ENCODE results near the gene CAVIN1.
"Not testable (repeated sequence)": the region's sequence is repeated elsewhere in the genome, so short reads cannot be mapped to it uniquely, and the experiment has no call there.

Gene CAVIN1

DNA sequence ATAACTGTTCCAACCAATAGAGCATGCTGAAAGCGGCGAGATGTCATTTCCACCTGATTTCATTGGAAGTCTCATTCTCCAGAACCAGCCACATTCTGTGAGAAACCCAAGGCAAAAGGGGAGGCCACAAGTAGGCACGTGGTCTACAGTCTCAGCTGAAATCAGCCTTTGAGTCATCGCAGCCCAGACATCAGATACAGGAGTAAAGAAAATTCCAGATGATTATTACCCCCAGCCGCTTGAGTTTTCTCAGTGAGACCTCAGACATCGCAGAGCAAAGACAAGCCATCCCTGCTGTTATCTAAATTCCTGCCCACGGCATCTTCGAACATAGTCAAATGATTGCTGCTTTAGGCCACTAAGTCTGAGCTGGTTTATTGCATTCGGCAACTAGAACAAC, 57.9 kb downstream of the CAVIN1 start:
- H3K9me3 ChIP-seq (ENCODE audit: control insufficient read depth in 1 of 2, low read length in 2 of 2), result no peaks in the 10 kb centered on the region
- H3K4me3 ChIP-seq (ENCODE audit: low read depth in 1 of 2, low read length in 2 of 2), result no peak overlapping the region
- peaks cover 18 to 34% of the 10 kb centered on the region in 2 donors for H3K4me1 ChIP-seq (ENCODE audit: control insufficient read depth in 1 of 2, insufficient read depth in 2 of 2, low read length in 2 of 2)
- H3K27me3 ChIP-seq (ENCODE audit: control insufficient read depth in 1 of 2, insufficient read depth in 2 of 2, low read length in 2 of 2), result no peaks in the 10 kb centered on the region
- H3K9ac ChIP-seq (ENCODE audit: low read depth in 1 of 2, low read length in 2 of 2), result no peak overlapping the region
- H3K36me3 ChIP-seq (ENCODE audit: control insufficient read depth in 1 of 2, insufficient read depth in 2 of 2, low read length in 2 of 2), result peaks cover 0 to 7% of the 10 kb centered on the region in 2 donors
- no peak overlapping the region for H3K27ac ChIP-seq (ENCODE audit: low read depth, low read length)

DNA sequence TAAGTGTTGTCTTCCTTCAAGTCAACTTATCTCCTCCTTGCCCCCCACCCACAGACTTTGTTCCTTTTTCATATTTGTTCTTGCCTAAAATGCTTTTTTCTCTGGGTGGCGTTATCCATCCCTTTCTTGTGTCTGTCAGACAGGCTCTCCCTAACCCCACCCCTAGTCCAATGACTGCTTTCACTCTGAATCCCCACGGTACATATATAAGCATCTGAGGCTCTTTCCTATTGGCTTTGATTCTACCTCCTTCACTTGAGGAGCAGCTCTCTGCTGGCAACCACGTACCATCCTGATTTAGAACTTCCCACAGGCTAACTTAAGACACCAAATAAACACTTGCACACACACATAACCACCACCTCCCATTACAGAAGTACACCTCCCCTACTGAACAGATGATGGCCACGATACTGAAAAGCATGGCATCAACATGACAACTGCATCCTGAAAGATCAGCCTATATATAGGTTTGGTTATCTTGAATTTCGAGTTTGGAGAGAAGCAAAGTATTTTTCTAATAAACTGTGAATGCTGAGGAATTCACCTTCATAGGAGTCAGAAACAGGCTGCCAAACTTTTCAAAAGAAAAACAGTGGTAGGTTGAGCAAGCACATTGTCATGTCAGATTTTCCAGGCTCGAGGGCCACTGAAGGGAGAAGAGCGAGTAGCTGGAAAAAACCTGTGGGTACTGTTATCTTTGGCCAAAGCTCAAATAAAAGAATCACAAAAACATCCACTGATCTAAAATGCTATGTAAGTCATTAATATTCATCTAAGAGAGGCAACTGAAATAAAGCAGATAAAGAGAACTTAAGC, 59.1 kb downstream of the CAVIN1 start:
- Histone ChIP-seq H3K9ac (ENCODE audit: low read depth in 1 of 2, low read length in 2 of 2) (no peak overlapping the region), H3K4me1 (ENCODE audit: control insufficient read depth in 1 of 2, insufficient read depth in 2 of 2, low read length in 2 of 2) (peaks cover 18 to 34% of the 10 kb centered on the region in 2 donors), H3K4me3 (ENCODE audit: low read depth in 1 of 2, low read length in 2 of 2) (no peak overlapping the region), H3K9me3 (ENCODE audit: control insufficient read depth in 1 of 2, low read length in 2 of 2) (no peaks in the 10 kb centered on the region), H3K36me3 (ENCODE audit: control insufficient read depth in 1 of 2, insufficient read depth in 2 of 2, low read length in 2 of 2) (peaks cover 0 to 5% of the 10 kb centered on the region in 2 donors), H3K27me3 (ENCODE audit: control insufficient read depth in 1 of 2, insufficient read depth in 2 of 2, low read length in 2 of 2) (no peaks in the 10 kb centered on the region), H3K27ac (ENCODE audit: low read depth, low read length) (no peak overlapping the region)

DNA sequence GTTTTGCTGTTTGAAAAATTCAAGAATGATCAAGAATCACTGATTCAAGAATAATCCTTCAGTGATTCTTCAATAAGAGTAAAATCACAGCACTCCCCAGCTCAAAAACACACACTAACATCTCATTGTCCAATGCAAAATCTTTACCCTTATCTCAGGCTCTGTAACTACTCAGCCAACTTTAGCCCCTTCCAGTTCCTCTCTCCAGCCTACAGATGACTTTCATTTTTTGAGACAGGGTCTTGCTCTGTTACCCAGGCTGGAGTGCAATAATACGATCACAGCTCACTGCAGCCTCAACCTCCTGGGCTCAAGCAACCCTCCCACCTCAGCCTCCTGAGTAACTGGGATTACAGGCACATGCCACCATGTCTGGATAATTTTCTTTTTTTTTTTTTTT, 59.8 kb downstream of the CAVIN1 start:
- no peaks in the 10 kb centered on the region for H3K27me3 ChIP-seq (ENCODE audit: control insufficient read depth in 1 of 2, insufficient read depth in 2 of 2, low read length in 2 of 2)
- no peak overlapping the region for H3K27ac ChIP-seq (ENCODE audit: low read depth, low read length)
- H3K4me1 ChIP-seq (ENCODE audit: control insufficient read depth in 1 of 2, insufficient read depth in 2 of 2, low read length in 2 of 2), result peaks cover 18 to 37% of the 10 kb centered on the region in 2 donors
- no peak overlapping the region for H3K9ac ChIP-seq (ENCODE audit: low read depth in 1 of 2, low read length in 2 of 2)
- peaks cover 0 to 5% of the 10 kb centered on the region in 2 donors for H3K36me3 ChIP-seq (ENCODE audit: control insufficient read depth in 1 of 2, insufficient read depth in 2 of 2, low read length in 2 of 2)
- no peak overlapping the region for H3K4me3 ChIP-seq (ENCODE audit: low read depth in 1 of 2, low read length in 2 of 2)
- H3K9me3 ChIP-seq (ENCODE audit: control insufficient read depth in 1 of 2, low read length in 2 of 2), result no peaks in the 10 kb centered on the region

DNA sequence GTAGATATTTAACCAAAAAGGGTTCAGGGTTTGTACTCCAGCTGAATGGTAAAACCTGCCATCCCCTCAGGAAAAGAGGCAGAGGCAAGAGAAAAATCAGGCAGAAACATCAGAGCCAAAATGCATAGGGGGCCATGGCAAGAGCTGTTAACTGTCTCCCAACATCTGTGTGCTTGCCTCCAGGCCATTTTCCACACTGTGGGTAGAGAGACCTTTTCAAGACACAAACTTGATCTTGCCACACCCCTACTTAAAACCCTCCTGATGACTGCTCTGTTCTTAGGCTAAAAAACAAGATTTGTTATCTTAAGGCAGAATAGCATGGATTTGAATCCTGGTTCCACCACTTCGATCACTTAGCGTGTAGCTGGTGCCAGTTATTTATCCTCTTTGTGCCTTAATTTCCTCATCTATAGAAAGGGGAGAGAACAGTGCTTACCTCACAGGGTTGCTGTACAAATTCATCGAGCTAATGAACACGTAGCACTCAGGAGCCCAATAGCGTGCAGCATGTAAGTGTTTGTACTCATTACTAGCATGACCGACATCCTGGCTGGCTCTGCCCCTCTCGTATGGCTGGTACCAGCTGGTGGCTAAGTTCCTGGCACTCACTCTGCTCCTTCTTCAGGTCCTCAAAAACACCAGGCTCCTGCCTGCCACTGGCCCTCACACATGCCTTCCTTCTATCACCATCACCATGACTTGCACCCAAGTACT, 60.7 kb downstream of the CAVIN1 start:
- peaks cover 0 to 5% of the 10 kb centered on the region in 2 donors for H3K36me3 ChIP-seq (ENCODE audit: control insufficient read depth in 1 of 2, insufficient read depth in 2 of 2, low read length in 2 of 2)
- H3K9ac ChIP-seq (ENCODE audit: low read depth in 1 of 2, low read length in 2 of 2), result no peak overlapping the region
- peaks cover 16 to 35% of the 10 kb centered on the region in 2 donors for H3K4me1 ChIP-seq (ENCODE audit: control insufficient read depth in 1 of 2, insufficient read depth in 2 of 2, low read length in 2 of 2)
- H3K27me3 ChIP-seq (ENCODE audit: control insufficient read depth in 1 of 2, insufficient read depth in 2 of 2, low read length in 2 of 2), result no peaks in the 10 kb centered on the region
- H3K4me3 ChIP-seq (ENCODE audit: low read depth in 1 of 2, low read length in 2 of 2), result no peak overlapping the region
- no peaks in the 10 kb centered on the region for H3K9me3 ChIP-seq (ENCODE audit: control insufficient read depth in 1 of 2, low read length in 2 of 2)
- no peak overlapping the region for H3K27ac ChIP-seq (ENCODE audit: low read depth, low read length)

DNA sequence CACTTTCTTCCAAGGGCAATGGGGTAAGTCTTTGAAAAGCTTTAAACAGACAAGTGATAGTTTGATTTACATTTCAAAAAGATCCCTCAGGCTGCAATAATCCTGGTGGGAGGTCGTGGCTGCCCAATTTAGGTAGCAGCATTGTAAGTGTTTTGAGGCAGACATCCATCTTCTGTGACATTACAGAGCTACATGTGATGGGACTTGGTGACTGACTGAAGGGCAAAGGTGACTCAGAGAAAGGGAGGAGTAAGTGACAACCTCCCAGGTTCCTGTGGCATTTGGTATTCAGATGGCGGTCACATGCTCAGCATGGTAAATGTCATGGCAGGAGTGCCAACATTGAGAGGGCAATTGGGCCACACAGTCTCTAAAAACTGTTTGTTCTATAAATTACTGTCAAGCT, 61.3 kb downstream of the CAVIN1 start:
- Histone ChIP-seq H3K36me3 (ENCODE audit: control insufficient read depth in 1 of 2, insufficient read depth in 2 of 2, low read length in 2 of 2) (peaks cover 0 to 5% of the 10 kb centered on the region in 2 donors), H3K27me3 (ENCODE audit: control insufficient read depth in 1 of 2, insufficient read depth in 2 of 2, low read length in 2 of 2) (no peaks in the 10 kb centered on the region), H3K4me3 (ENCODE audit: low read depth in 1 of 2, low read length in 2 of 2) (no peak overlapping the region), H3K9me3 (ENCODE audit: control insufficient read depth in 1 of 2, low read length in 2 of 2) (no peaks in the 10 kb centered on the region), H3K4me1 (ENCODE audit: control insufficient read depth in 1 of 2, insufficient read depth in 2 of 2, low read length in 2 of 2) (peaks cover 13 to 33% of the 10 kb centered on the region in 2 donors), H3K9ac (ENCODE audit: low read depth in 1 of 2, low read length in 2 of 2) (no peak overlapping the region), H3K27ac (ENCODE audit: low read depth, low read length) (no peak overlapping the region)

DNA sequence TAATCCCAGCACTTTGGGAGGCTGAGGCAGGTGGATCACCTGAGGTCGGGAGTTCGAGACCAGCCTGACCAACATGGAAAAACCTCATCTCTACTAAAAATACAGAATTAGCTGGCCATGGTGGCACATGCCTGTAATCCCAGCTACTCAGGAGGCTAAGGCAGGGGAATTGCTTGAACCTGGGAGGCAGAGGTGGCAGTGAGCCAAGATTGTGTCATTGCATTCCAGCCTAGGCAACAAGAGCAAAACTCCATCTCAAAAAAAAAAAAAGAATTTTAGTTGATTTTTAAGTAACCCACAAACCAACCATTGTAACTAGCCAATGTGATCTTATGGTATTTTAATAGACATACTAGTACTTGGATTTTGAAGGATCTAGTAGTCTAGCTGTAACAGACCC, 62.7 kb downstream of the CAVIN1 start:
- not testable (repeated sequence) for H3K27me3 ChIP-seq (ENCODE audit: control insufficient read depth in 1 of 2, insufficient read depth in 2 of 2, low read length in 2 of 2); H3K9ac ChIP-seq (ENCODE audit: low read depth in 1 of 2, low read length in 2 of 2); H3K4me3 ChIP-seq (ENCODE audit: low read depth in 1 of 2, low read length in 2 of 2); H3K36me3 ChIP-seq (ENCODE audit: control insufficient read depth in 1 of 2, insufficient read depth in 2 of 2, low read length in 2 of 2); H3K27ac ChIP-seq (ENCODE audit: low read depth, low read length); H3K9me3 ChIP-seq (ENCODE audit: control insufficient read depth in 1 of 2, low read length in 2 of 2)
- peaks cover 13 to 27% of the 10 kb centered on the region in 2 donors for H3K4me1 ChIP-seq (ENCODE audit: control insufficient read depth in 1 of 2, insufficient read depth in 2 of 2, low read length in 2 of 2)

DNA sequence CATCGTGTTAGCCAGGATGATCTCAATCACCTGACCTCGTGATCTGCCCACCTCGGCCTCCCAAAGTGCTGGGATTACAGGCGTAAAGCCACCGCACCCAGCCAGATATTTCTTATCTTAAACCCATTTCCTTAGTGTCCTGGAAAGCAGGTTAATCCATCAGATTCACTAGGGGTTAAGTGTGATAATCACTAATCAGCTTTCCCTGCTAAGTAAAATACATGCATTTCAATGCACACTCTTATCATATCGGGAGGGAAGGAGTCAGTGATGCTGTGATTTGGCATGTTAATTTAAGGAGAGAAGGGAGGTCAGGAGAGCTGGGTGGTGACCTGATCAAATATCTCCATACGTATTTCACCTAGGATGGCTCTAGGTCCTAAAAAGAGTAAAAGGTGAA, 63.9 kb downstream of the CAVIN1 start:
- no peak overlapping the region for H3K4me3 ChIP-seq (ENCODE audit: low read depth in 1 of 2, low read length in 2 of 2)
- no peaks in the 10 kb centered on the region for H3K36me3 ChIP-seq (ENCODE audit: control insufficient read depth in 1 of 2, insufficient read depth in 2 of 2, low read length in 2 of 2)
- no peak overlapping the region for H3K9ac ChIP-seq (ENCODE audit: low read depth in 1 of 2, low read length in 2 of 2)
- no peak overlapping the region for H3K27ac ChIP-seq (ENCODE audit: low read depth, low read length)
- no peaks in the 10 kb centered on the region for H3K27me3 ChIP-seq (ENCODE audit: control insufficient read depth in 1 of 2, insufficient read depth in 2 of 2, low read length in 2 of 2)
- peaks cover 13 to 26% of the 10 kb centered on the region in 2 donors for H3K4me1 ChIP-seq (ENCODE audit: control insufficient read depth in 1 of 2, insufficient read depth in 2 of 2, low read length in 2 of 2)
- no peaks in the 10 kb centered on the region for H3K9me3 ChIP-seq (ENCODE audit: control insufficient read depth in 1 of 2, low read length in 2 of 2)

DNA sequence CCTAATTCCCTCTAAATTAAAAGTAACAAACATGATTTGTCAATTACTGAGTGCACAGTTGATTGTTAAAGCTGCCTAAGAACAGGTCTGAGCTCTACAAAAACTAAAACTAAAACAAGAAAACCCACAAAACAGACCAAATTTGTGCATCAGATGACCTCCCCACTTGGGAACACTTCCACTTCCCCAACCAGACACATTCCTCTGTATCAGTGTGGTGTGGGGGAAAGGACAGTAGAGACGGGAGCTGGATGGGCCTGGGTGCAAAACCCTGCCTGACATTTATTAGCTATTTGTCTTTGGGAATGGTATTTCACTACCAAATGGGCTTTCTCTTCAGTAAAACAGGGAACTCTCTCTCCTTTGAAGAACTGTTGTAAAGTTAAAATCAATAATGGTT, 64.6 kb downstream of the CAVIN1 start:
- no peak overlapping the region for H3K27ac ChIP-seq (ENCODE audit: low read depth, low read length)
- H3K4me3 ChIP-seq (ENCODE audit: low read depth in 1 of 2, low read length in 2 of 2), result no peak overlapping the region
- no peaks in the 10 kb centered on the region for H3K27me3 ChIP-seq (ENCODE audit: control insufficient read depth in 1 of 2, insufficient read depth in 2 of 2, low read length in 2 of 2)
- H3K4me1 ChIP-seq (ENCODE audit: control insufficient read depth in 1 of 2, insufficient read depth in 2 of 2, low read length in 2 of 2), result peaks cover 13 to 19% of the 10 kb centered on the region in 2 donors
- H3K9me3 ChIP-seq (ENCODE audit: control insufficient read depth in 1 of 2, low read length in 2 of 2), result no peaks in the 10 kb centered on the region
- H3K36me3 ChIP-seq (ENCODE audit: control insufficient read depth in 1 of 2, insufficient read depth in 2 of 2, low read length in 2 of 2), result no peaks in the 10 kb centered on the region
- no peak overlapping the region for H3K9ac ChIP-seq (ENCODE audit: low read depth in 1 of 2, low read length in 2 of 2)

DNA sequence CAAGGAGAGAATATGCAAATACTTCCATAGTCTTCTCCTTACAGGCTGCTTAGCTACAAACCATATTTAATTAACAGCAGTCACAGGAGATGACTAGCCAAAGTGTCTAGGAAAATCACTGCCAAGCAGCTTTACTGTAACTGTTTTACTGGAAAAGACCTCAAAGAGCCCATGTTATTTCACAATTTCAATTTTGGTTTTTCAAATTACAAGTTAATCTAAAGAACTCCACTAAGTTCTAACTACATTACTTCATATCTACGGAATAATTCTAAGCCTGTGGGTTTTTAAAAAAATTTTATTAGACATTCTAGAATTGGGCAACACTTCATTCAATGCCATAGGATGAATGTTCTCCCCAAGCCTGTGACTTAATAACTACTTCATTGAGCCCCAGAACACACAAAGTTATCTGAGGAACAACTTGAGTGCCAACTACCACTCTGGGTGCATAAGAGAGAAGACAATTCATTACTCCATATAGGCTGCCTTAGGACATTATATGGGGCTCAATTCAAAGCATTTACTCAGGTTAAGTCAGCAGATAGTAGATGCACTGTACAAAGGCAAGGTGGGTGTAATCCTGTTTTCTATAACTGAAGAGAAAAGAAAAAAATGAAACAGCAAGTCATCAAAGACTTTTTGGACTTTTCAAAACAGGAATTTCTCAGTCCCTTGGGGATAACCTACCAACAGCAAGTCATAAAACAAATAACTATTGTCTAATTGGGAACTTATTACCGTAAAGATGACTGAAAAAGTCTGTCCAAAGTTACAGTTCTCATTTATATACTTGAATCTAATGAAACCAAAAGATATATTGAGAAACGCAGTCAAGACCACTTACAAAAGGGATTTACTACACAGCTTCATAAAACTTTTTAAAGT, 67.9 kb downstream of the CAVIN1 start:
- Histone ChIP-seq H3K36me3 (ENCODE audit: control insufficient read depth in 1 of 2, insufficient read depth in 2 of 2, low read length in 2 of 2) (no peaks in the 10 kb centered on the region), H3K27ac (ENCODE audit: low read depth, low read length) (no peak overlapping the region), H3K4me3 (ENCODE audit: low read depth in 1 of 2, low read length in 2 of 2) (no peak overlapping the region), H3K9me3 (ENCODE audit: control insufficient read depth in 1 of 2, low read length in 2 of 2) (no peaks in the 10 kb centered on the region), H3K4me1 (ENCODE audit: control insufficient read depth in 1 of 2, insufficient read depth in 2 of 2, low read length in 2 of 2) (peaks cover 0 to 3% of the 10 kb centered on the region in 2 donors), H3K9ac (ENCODE audit: low read depth in 1 of 2, low read length in 2 of 2) (no peak overlapping the region), H3K27me3 (ENCODE audit: control insufficient read depth in 1 of 2, insufficient read depth in 2 of 2, low read length in 2 of 2) (no peaks in the 10 kb centered on the region)

Measured in duodenal mucosa (tissue), 2 donors.